ENCODE results near the gene KRT7. TPM values are rescaled to one million over a fixed set of nuclear protein-coding genes. Genes with fewer than 3 reads are reported as not detected.

KRT7 gene
- total RNA-seq, 1 experiment from 2014 or later, result 10.0 TPM

- peaks cover 2% of the 10 kb centered on the region; the same call in 1 of the 2 replicates for H3K4me1 ChIP-seq (ENCODE audit: insufficient read depth, low read length)
- no peak overlapping the region for H3K56ac ChIP-seq (ENCODE audit: insufficient read length, low read depth, low read length)
- no peak overlapping the region for H2BK12ac ChIP-seq (ENCODE audit: insufficient read length, low read depth, low read length)
- Mint-ChIP-seq H3K9me3 (no peaks in the 10 kb centered on the region), H3K4me3 (no peak overlapping the region), H3K27ac (no peak overlapping the region), H3K4me1 (peaks cover 25 to 27% of the 10 kb centered on the region in 2 experiments), H3K27me3 (ENCODE audit: low read depth) (peaks cover 63% of the 10 kb centered on the region), H3K36me3 (ENCODE audit: insufficient read depth in 1 of 3, low read depth in 3 of 3) (no peaks in the 10 kb centered on the region)
- peaks cover under 1% of the 10 kb centered on the region for H3K23me2 ChIP-seq (ENCODE audit: insufficient read length, low read depth, low read length, poor library complexity, severe bottlenecking)
- H3T11ph ChIP-seq (ENCODE audit: low read length), result no peak overlapping the region
- no peak overlapping the region for H3K9ac ChIP-seq (ENCODE audit: extremely low read depth, insufficient read length, low read length)
- no CpG with 5 or more reads among the region's 5 CpGs for WGBS (ENCODE audit: extremely low coverage, insufficient read length, low lambda C conversion rate)
- H3K79me2 ChIP-seq (ENCODE audit: insufficient read depth, low read length), result no peaks in the 10 kb centered on the region
- TF ChIP-seq CTCF (conservative IDR thresholded peaks at IDR 0.05), result no peak
- peaks cover 6% of the 10 kb centered on the region for H3K27me3 ChIP-seq (ENCODE audit: insufficient read depth, low read length)
- H3K4me2 ChIP-seq (ENCODE audit: insufficient read depth, insufficient read length, low read length), result no peak overlapping the region
- H4K8ac ChIP-seq (replicated peaks; ENCODE audit: insufficient read length, low read depth, low read length), result no peak overlapping the region
- no peaks in the 10 kb centered on the region for H4K20me1 ChIP-seq (ENCODE audit: control insufficient read depth, insufficient read depth, insufficient read length)
- no peak overlapping the region for H2BK15ac ChIP-seq (ENCODE audit: low read depth, low read length)
- no peak overlapping the region for H3K18ac ChIP-seq (ENCODE audit: insufficient read length, low read depth, low read length)
- no peaks in the 10 kb centered on the region for H3K79me1 ChIP-seq (ENCODE audit: insufficient read depth, low read depth, low read length, poor library complexity, severe bottlenecking)
- no peak overlapping the region for H3K4ac ChIP-seq (ENCODE audit: low read depth, low read length)
- no peak overlapping the region for H3K27ac ChIP-seq (ENCODE audit: insufficient read length, low read depth, low read length)
- no peak overlapping the region for H4K91ac ChIP-seq (ENCODE audit: insufficient read length, low read depth, low read length)
- H2BK120ac ChIP-seq (ENCODE audit: low read depth, low read length, poor library complexity, severe bottlenecking), result no peak overlapping the region
- no peak overlapping the region for H2AFZ ChIP-seq (ENCODE audit: low read length)
- H4K5ac ChIP-seq (ENCODE audit: insufficient read length, low read depth, low read length), result no peak overlapping the region
- H2BK20ac ChIP-seq (ENCODE audit: low read depth, low read length, poor library complexity, severe bottlenecking), result no peak overlapping the region
- H2BK5ac ChIP-seq (ENCODE audit: insufficient read length, low read length), result no peak overlapping the region
- DNase-seq, result no peak
- H2AK5ac ChIP-seq (ENCODE audit: insufficient read length, low read length), result no peak overlapping the region
- H3K23ac ChIP-seq (ENCODE audit: insufficient read length, low read depth, low read length), result no peak overlapping the region
- no peak overlapping the region for H3K14ac ChIP-seq (ENCODE audit: insufficient read depth, low read length)
- no peaks in the 10 kb centered on the region for H3K9me3 ChIP-seq (ENCODE audit: control insufficient read depth, low read depth, low read length)
Measured at GRCh38 chr12:52227606-52228166, 5.4 kb upstream of the KRT7 start.
